ENCODE results near the gene ICA1. TPM values are rescaled to one million over a fixed set of nuclear protein-coding genes. Genes with fewer than 3 reads are reported as not detected.

The ICA1 gene
- total and polyA plus RNA-seq, 2 donors (not counting 3 experiments of a cell fraction or from before 2014, with no cell fraction given): 19.0 to 47.1 TPM

- no TSS peak for BruUV-seq (replicated peaks)
- no peak overlapping the region for H3K27ac ChIP-seq (ENCODE audit: insufficient read depth, low read depth, low read length)
- intact Hi-C loops (cut with micrococcal nuclease): no loop called here
Observed at GRCh38 chr7:8144856-8145255, 117.1 kb downstream of the ICA1 start.

GRCh38 chr7:8143151-8143874 lies 118.7 kb downstream of the ICA1 start:
- ChIA-PET POLR2A (no interaction called here), CTCF (interaction anchor here (2.4 kb wide), 1 partner anchor 47 kb away, joined by 6 read pairs; no protein-coding TSS in a partner anchor)
- dilution Hi-C loops (cut with MboI; ENCODE audit: extremely low pct_ligation_motif_present, low sequenced_read_pairs): no loop called here
- peaks cover 2% of the 10 kb centered on the region for H3K4me1 ChIP-seq (ENCODE audit: control insufficient read depth, extremely low read depth, insufficient read depth, low read length)
- H3K27ac ChIP-seq (ENCODE audit: insufficient read depth, low read depth, low read length): no peak overlapping the region
- intact Hi-C loops (cut with micrococcal nuclease): no loop called here
- BruUV-seq (replicated peaks): no TSS peak
- FAIRE-seq (no peak), DNase-seq (ENCODE audit: low read depth, low spot score) (no peak)
- no peak overlapping the region for H2AFZ ChIP-seq (ENCODE audit: low read depth, low read length)
- H3K9me1 ChIP-seq (replicated peaks; ENCODE audit: control insufficient read depth, extremely low read depth, insufficient read depth, low read length): no peaks in the 10 kb centered on the region
- H3K9me3 ChIP-seq (replicated peaks; ENCODE audit: control insufficient read depth, insufficient read depth, low read length): no peaks in the 10 kb centered on the region
- no peak overlapping the region for H3K4me3 ChIP-seq (replicated peaks in 1 of 3; ENCODE audit: insufficient read depth in 1 of 3, low read depth in 1 of 3, low read length in 3 of 3)
- no peak overlapping the region for H3K4me2 ChIP-seq (ENCODE audit: insufficient read depth, low read length)
- no peaks in the 10 kb centered on the region for H4K20me1 ChIP-seq (replicated peaks; ENCODE audit: control insufficient read depth, extremely low read depth, insufficient read depth, low read length)
- H3K36me3 ChIP-seq (ENCODE audit: control insufficient read depth in 2 of 2, extremely low read depth in 1 of 2, insufficient read depth in 2 of 2, low read length in 2 of 2): peaks cover 0 to 10% of the 10 kb centered on the region in 2 experiments
- no peak overlapping the region for H3K9ac ChIP-seq (replicated peaks; ENCODE audit: extremely low read depth, insufficient read depth, low read length)
- no peak for TF ChIP-seq POLR2AphosphoS5 (IDR thresholded peaks at IDR 0.05; ENCODE audit: insufficient read depth, low read depth, low read length)
- TF ChIP-seq EZH2 (IDR thresholded peaks at IDR 0.05; ENCODE audit: borderline replicate concordance, low read depth, low read length, severe bottlenecking): no peak
- TF ChIP-seq POLR2A (IDR thresholded peaks at IDR 0.05; ENCODE audit: low read depth, low read length): no peak
- no peak for TF ChIP-seq GATA2 (IDR thresholded peaks at IDR 0.05; ENCODE audit: insufficient read depth, insufficient read length, low read depth, low read length)
- TF ChIP-seq, protein P1, sequence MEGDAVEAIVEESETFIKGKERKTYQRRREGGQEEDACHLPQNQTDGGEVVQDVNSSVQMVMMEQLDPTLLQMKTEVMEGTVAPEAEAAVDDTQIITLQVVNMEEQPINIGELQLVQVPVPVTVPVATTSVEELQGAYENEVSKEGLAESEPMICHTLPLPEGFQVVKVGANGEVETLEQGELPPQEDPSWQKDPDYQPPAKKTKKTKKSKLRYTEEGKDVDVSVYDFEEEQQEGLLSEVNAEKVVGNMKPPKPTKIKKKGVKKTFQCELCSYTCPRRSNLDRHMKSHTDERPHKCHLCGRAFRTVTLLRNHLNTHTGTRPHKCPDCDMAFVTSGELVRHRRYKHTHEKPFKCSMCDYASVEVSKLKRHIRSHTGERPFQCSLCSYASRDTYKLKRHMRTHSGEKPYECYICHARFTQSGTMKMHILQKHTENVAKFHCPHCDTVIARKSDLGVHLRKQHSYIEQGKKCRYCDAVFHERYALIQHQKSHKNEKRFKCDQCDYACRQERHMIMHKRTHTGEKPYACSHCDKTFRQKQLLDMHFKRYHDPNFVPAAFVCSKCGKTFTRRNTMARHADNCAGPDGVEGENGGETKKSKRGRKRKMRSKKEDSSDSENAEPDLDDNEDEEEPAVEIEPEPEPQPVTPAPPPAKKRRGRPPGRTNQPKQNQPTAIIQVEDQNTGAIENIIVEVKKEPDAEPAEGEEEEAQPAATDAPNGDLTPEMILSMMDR (IDR thresholded peaks at IDR 0.05; ENCODE audit: extremely low read depth in 1 of 2, insufficient read depth in 1 of 2, low read depth in 1 of 2, low read length in 2 of 2): no peak
- TF ChIP-seq MAX (IDR thresholded peaks at IDR 0.05; ENCODE audit: insufficient read depth, insufficient read length): no peak
- TF ChIP-seq FOS (IDR thresholded peaks at IDR 0.05; ENCODE audit: borderline replicate concordance, insufficient read depth, low read length): no peak
- no peak for TF ChIP-seq MYC (IDR thresholded peaks at IDR 0.05; ENCODE audit: low read depth, low read length)
- no peak for TF ChIP-seq JUN (IDR thresholded peaks at IDR 0.05; ENCODE audit: borderline replicate concordance, insufficient read depth, insufficient read length, low read depth)
- H3K27me3 ChIP-seq (ENCODE audit: control insufficient read depth in 2 of 2, insufficient read depth in 2 of 2, low read length in 2 of 2): no peaks in the 10 kb centered on the region
- H3K79me2 ChIP-seq (ENCODE audit: control insufficient read depth, insufficient read depth, low read length): no peaks in the 10 kb centered on the region

More at GRCh38 chr7:8144856-8145255, 117.1 kb downstream of the ICA1 start:
- H2AFZ ChIP-seq (ENCODE audit: low read depth, low read length): no peak overlapping the region
- H3K9ac ChIP-seq (replicated peaks; ENCODE audit: extremely low read depth, insufficient read depth, low read length): no peak overlapping the region
- FAIRE-seq (no peak), DNase-seq (ENCODE audit: low read depth, low spot score) (no peak)
- dilution Hi-C loops (cut with MboI; ENCODE audit: extremely low pct_ligation_motif_present, low sequenced_read_pairs): no loop called here
- H3K36me3 ChIP-seq (ENCODE audit: control insufficient read depth in 2 of 2, extremely low read depth in 1 of 2, insufficient read depth in 2 of 2, low read length in 2 of 2): peaks cover 0 to 10% of the 10 kb centered on the region in 2 experiments
- no peaks in the 10 kb centered on the region for H3K9me3 ChIP-seq (replicated peaks; ENCODE audit: control insufficient read depth, insufficient read depth, low read length)
- POLR2A ChIA-PET: no interaction called here
- no peak overlapping the region for H3K4me3 ChIP-seq (replicated peaks in 1 of 3; ENCODE audit: insufficient read depth in 1 of 3, low read depth in 1 of 3, low read length in 3 of 3)
- H3K27me3 ChIP-seq (ENCODE audit: control insufficient read depth in 2 of 2, insufficient read depth in 2 of 2, low read length in 2 of 2): no peaks in the 10 kb centered on the region
- no peaks in the 10 kb centered on the region for H3K9me1 ChIP-seq (replicated peaks; ENCODE audit: control insufficient read depth, extremely low read depth, insufficient read depth, low read length)
- H3K79me2 ChIP-seq (ENCODE audit: control insufficient read depth, insufficient read depth, low read length): no peaks in the 10 kb centered on the region
- H3K4me1 ChIP-seq (ENCODE audit: control insufficient read depth, extremely low read depth, insufficient read depth, low read length): peaks cover 11% of the 10 kb centered on the region
- no peak overlapping the region for H3K4me2 ChIP-seq (ENCODE audit: insufficient read depth, low read length)
- no peak for TF ChIP-seq GATA2 (IDR thresholded peaks at IDR 0.05; ENCODE audit: insufficient read depth, insufficient read length, low read depth, low read length)
- no peak for TF ChIP-seq FOS (IDR thresholded peaks at IDR 0.05; ENCODE audit: borderline replicate concordance, insufficient read depth, low read length)
- CTCF ChIA-PET: interaction anchor here (2.4 kb wide), 1 partner anchor 45 kb away, joined by 6 read pairs; no protein-coding TSS in a partner anchor
- H4K20me1 ChIP-seq (replicated peaks; ENCODE audit: control insufficient read depth, extremely low read depth, insufficient read depth, low read length): no peaks in the 10 kb centered on the region

Measured in endothelial cell of umbilical vein (primary cell).